Stomach (tissue), 4 donors: ENCODE measurements around the gene ERN1.

ENCODE experiments used
- EP300 ChIP-seq: sonication (generic); formaldehyde crosslinking; IDR thresholded peaks from one replicate; pipeline ENCODE4 v1.6.1; 2017; ENCODE audit warnings: antibody characterized with exemption
- POLR2AphosphoS5 ChIP-seq, 3 donors: sonication (generic); formaldehyde crosslinking; IDR thresholded peaks; one replicate each; pipeline ENCODE4 v1.6.1; 2016; ENCODE audit warnings: antibody characterized with exemption in 3 of 3
- TF ChIP-seq, protein P1 (sequence below), 7 experiments: fragments of 450-650 bp in 4 of 7; fragments of 200-600 bp in 3 of 7; sonication (generic) in 3 of 7; IDR thresholded peaks; one replicate each; pipeline ENCODE4 v1.5.1; 2016 to 2019; ENCODE audit warnings: antibody characterized with exemption in 7 of 7, control low read depth in 2 of 7, mild to moderate bottlenecking in 1 of 7

DNA sequence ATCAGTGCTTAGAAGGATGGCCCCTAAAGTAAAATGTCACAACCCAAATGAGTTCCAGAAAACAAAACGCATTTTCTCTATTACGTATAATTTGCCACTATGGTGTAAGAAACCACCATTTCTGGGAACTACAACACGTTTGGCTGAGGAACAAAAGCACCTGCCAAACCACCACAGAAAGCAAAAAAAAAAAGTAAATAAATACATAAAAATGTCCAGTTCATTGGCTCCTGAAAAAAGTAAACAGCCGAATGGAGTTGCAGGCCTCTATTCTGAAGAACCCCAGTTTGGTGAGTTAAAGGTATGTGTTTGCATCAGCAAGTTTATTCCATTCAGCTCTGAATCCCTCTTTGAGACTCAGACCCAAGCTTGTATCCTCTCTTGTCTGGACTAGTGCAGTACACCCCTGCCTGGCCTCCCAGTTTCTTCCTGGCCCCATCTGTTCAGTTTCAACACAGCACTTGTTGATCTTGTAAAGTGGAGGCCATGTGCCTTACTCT is 36.9 kb downstream of the ERN1 start:
- TF ChIP-seq, protein P1, sequence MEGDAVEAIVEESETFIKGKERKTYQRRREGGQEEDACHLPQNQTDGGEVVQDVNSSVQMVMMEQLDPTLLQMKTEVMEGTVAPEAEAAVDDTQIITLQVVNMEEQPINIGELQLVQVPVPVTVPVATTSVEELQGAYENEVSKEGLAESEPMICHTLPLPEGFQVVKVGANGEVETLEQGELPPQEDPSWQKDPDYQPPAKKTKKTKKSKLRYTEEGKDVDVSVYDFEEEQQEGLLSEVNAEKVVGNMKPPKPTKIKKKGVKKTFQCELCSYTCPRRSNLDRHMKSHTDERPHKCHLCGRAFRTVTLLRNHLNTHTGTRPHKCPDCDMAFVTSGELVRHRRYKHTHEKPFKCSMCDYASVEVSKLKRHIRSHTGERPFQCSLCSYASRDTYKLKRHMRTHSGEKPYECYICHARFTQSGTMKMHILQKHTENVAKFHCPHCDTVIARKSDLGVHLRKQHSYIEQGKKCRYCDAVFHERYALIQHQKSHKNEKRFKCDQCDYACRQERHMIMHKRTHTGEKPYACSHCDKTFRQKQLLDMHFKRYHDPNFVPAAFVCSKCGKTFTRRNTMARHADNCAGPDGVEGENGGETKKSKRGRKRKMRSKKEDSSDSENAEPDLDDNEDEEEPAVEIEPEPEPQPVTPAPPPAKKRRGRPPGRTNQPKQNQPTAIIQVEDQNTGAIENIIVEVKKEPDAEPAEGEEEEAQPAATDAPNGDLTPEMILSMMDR (IDR thresholded peaks at IDR 0.05), result no peak
- TF ChIP-seq EP300 (no peak), POLR2AphosphoS5 (IDR thresholded peaks at IDR 0.05) (no peak)
